ENCODE measurements around the gene GALNT10.

Gene GALNT10

GRCh38 chr5:154179846-154180710 is 10.5 kb upstream of the GALNT10 start:
- DNase-seq = no peak

- DNase-seq = no peak
Observed at GRCh38 chr5:154181161-154181560, 9.4 kb upstream of the GALNT10 start.

DNA sequence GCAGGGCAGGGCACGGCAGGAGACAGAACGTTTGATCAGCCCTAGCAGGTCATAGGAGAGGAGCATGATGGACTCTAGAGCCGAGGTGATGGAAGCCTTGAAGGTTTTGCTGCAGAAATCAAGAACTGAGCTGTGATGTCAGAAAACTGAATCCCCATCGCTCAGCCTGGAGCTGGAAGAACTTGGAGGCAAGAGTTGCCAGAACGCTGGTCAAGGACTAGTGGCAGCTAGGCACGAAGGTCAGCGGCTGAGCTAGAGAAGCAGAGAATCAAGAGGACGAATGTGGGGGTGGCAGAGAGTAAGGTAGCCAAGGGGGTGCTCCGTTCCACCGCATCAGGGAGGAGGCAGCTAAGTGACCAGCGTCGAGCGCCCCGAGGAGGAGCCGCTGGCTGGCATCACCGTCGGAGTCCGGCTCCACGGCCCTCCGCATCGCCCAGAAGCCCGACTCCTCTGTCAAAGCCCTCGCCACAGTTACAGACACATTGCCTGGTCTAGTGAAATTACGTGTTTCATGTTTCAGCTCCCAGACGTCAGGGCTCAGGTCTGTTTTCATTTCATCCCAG is 1.2 kb upstream of the GALNT10 start:
- DNase-seq = no peak

- DNase-seq = peak; percentile 68
Observed at GRCh38 chr5:154189819-154190594, 526 bp upstream of the GALNT10 start.

- DNase-seq = no peak
Observed at GRCh38 chr5:154191467-154192261, 1.1 kb downstream of the GALNT10 start.

- DNase-seq = no peak
Observed at GRCh38 chr5:154193283-154193682, 2.8 kb downstream of the GALNT10 start.

DNA sequence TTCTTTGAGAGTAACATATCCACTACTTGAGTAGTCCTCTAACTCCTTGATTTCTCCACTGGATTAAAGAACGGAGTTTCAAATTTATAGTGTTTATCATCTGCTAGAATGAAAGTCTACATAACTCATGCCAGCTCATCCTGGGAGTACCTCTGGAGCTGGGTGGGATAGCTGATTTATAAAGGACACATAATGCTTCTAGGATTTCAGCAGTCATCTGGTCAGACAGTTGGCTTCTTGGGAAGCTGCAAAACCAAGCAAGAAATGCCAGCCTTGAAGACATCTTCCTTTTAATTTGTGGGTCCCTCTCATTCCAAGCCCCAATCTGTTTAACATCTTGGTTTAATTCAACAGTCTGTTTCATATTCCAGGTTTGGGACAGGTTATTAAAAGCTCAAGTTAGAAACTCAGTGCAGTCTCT is 3.2 kb downstream of the GALNT10 start:
- no peak for DNase-seq

DNA sequence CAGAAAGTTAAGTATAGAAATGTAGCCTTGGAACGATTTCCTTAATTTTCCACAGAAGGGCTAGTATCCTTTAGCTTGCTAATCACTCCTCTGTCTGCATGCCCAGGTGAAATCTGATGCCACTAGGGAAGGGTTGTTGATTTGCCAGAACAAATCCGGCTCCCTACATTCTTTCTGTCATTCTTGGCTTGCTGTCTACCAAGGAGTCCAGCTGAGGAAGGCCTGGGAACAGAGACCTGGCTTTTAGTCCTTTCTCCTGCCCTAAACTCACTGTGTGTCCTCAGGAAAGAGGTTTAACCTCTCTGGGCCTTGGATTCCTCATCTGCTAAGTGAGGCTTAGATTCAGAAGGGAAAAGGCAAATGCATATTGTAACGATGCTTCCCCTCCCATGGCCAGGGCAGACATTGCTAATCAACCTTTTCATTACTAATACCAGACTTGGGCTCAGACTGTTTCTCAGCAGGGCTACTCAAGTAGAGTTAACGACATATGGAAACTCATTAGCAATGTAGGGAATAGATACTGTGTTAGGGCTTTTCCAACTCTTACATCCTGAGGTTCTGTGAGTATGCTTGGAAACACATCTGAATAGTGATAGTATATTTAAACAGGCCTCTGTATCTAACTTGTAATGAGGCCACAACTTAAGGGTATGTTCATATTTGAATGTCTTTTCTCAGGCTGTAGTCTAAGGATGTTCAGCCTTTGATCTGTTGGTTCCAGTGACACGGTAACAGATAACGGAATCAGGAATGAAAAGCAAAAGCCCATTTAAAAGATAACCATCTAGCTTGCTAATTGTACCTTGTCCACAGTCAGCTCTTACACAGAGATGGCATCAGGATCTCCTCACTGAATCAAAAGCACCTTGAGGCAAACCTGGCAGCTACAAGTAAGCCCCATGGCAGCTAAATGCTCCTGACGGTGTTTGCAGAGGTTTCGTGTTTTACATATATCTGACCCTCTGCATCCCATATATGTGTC is 4.1 kb downstream of the GALNT10 start:
- DNase-seq = no peak

GRCh38 chr5:154196281-154196680 is 5.7 kb downstream of the GALNT10 start:
- no peak for DNase-seq

DNA sequence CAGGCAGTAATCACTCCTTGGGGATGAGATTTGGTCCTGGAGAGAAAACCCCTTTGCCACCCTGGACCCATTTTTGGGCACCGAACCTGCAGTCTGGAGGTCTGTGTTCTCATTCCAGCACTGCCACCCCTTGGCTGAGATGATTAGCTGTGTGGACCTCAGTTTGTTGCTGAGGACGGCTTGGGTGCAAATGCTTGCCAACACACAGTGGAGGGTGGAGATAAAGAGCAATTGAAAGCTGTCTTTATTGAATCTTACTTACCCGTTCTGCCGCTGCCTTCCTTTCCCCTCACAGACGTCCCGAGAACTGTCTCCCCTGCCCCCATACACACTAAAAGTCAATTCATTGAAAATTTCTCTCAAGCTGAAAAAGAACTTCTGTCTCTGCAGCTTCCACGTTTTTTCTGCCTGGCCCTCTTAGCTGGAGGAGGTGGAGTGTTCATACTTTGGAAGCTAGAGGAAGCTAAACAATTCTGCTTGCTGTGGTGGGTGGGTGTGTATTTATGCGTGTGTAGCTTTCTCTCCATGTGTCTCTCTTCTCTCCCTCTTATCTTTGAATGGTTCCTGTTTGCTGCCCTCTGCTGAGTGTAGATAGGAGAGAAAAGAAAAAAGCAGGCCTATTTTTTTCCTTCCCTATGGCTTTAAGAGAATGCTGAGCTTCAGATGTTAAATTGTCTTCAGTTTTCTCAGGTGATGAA is 6.6 kb downstream of the GALNT10 start:
- DNase-seq = no peak

DNA sequence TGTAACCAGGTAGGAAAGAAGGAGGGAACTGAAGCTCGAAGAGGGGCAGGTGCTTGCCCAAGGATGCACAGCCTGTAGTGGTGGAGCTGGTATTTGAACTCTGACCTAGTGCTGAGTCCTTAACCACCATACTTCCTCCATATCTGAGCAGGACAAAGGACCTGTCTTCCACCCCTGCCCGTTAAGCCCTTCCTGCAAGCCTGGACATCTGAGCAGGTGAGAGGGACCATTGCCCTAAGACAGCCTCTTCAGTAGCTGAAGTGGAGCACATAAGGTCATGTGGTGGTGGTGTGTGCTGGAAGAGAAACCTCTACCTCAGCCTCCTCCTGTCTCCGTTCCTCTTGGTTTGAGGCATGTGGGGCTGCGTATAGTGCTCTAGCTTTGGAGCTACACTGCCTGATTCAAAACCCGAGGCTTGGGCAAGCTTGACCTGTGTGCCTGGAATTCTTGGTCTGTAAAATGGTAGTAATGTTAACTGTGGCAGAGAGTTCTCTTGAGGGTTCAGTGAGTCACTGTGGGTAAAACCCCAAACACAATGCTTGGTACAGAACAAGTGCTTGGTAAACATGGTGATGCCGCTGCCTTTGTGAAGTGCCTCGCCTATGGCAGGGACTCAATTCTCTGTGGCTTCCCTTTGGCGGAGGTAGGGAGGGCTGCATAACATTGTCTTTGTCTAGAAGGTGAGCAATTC is 7.4 kb downstream of the GALNT10 start:
- DNase-seq = peak; percentile 27

DNA sequence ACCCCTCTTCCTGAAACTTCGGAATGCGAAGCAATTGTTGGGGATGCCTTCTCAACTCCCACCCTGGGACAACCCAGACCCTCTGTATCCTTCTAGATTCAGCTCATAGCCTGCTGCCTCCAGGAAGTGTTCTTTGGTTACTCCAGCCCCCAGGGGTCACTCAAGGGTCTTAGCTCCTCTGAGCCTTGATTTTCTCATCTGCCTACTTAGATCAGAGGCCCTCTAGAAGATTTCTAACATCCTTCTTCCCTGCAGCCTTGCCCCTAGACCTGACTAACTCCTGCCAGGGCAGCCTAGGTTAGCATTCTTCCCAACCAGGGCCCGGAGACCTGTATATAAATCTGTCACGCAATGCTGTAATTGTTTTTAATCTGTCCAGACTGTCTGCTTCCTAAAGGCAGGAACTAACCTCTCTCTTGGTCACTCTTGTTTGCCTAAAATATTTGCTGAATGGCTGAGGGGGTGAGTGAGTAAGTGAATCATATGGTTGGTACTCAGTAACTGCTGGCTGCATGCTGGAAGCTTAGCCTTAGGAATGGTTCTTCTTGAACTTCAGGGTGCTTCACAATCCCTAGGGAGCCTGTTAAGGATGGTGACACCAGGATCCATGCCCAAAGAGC is 8.2 kb downstream of the GALNT10 start:
- no peak for DNase-seq

DNA sequence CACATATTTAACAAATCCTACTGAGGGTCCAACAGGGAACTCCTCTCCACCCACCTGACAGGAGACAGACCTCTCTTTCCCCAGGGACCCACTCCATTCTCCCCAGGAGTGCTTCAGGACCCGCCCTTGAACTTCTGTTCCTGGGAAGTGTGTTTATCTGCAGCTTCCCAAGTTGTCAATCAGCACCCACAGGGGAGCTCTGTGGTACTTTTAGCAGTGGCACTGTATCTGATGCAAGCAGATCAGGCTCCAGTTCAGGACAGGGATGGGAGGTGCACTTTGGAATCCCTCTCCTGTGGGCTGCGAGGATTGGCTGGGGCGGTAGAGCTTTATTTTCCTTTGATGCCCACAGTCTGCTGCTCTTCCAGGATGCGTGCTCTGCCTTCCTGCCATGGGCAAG is 8.7 kb downstream of the GALNT10 start:
- DNase-seq = no peak

GRCh38 chr5:154199671-154200220 is 9.2 kb downstream of the GALNT10 start:
- DNase-seq = no peak

GRCh38 chr5:154200221-154200620 is 9.7 kb downstream of the GALNT10 start:
- no peak for DNase-seq

- DNase-seq = no peak
Observed at GRCh38 chr5:154201108-154201769, 10.7 kb downstream of the GALNT10 start.

- DNase-seq = peak; percentile 27
Observed at GRCh38 chr5:154202379-154203260, 12.1 kb downstream of the GALNT10 start.
